Common myeloid progenitor, CD34-positive (primary cell): ENCODE data around the gene CEP55.

Experiments used
- CTCF ChIA-PET: fragments of 350-600 bp; sonication (Branson Sonifier 250); formaldehyde crosslinking; loops from one replicate; lab custom pipeline; 2021; ENCODE audit warnings: antibody characterized with exemption; lab: Charles Lee
- POLR2A ChIA-PET: fragments of 350-600 bp; sonication (Branson Sonifier 250); formaldehyde crosslinking; loops from one replicate; lab custom pipeline; 2021; ENCODE audit warnings: antibody characterized with exemption; lab: Charles Lee
- DNase-seq, 3 donors: peaks; one replicate each; pipeline versions ENCODE4 v3.0.0 to v3.0.0-alpha.2; 2013
- H3K27ac ChIP-seq, 2 experiments: 1 replicate in 1 of 2; 2 replicates in 1 of 2; pipeline ENCODE4 v1.7.0; 2013; ENCODE audit warnings: inconsistent platforms in 2 of 2, low read length in 2 of 2, mild to moderate bottlenecking in 2 of 2, low read depth in 1 of 2, moderate library complexity in 1 of 2; ENCODE audit not compliant: severe bottlenecking in 2 of 2, insufficient read depth in 1 of 2, poor library complexity in 1 of 2
- H3K27me3 ChIP-seq, 5 experiments: replicated peaks in 2 of 5; 1 replicate in 3 of 5; 2 replicates in 2 of 5; pipeline versions ENCODE4 v1.6.1 to v1.7.0; 2013; ENCODE audit warnings: low read length in 4 of 5, mild to moderate bottlenecking in 2 of 5, moderate library complexity in 2 of 5, inconsistent platforms in 1 of 5; ENCODE audit not compliant: insufficient read depth in 5 of 5, control insufficient read depth in 4 of 5
- H3K36me3 ChIP-seq, 4 experiments: 1 replicate in 2 of 4; 2 replicates in 2 of 4; pipeline versions ENCODE4 v1.6.1 to v1.7.0; 2013; ENCODE audit warnings: low read length in 3 of 4, control low read depth in 1 of 4, mild to moderate bottlenecking in 1 of 4; ENCODE audit not compliant: control insufficient read depth in 4 of 4, insufficient read depth in 4 of 4
- H3K4me1 ChIP-seq, 4 experiments: 1 replicate in 3 of 4; 2 replicates in 1 of 4; pipeline versions ENCODE4 v1.6.1 to v1.7.1; 2013; ENCODE audit warnings: low read length in 3 of 4, mild to moderate bottlenecking in 3 of 4, control low read depth in 1 of 4, inconsistent platforms in 1 of 4, moderate library complexity in 1 of 4; ENCODE audit not compliant: control insufficient read depth in 4 of 4, insufficient read depth in 4 of 4; ENCODE audit errors: control extremely low read depth in 1 of 4
- H3K4me3 ChIP-seq, 7 experiments: 1 replicate in 4 of 7; 2 replicates in 3 of 7; pipeline versions ENCODE4 v1.5.1 to v1.7.0; 2013; ENCODE audit warnings: mild to moderate bottlenecking in 7 of 7, low read length in 6 of 7, moderate library complexity in 6 of 7, inconsistent platforms in 2 of 7, low read depth in 2 of 7, control low read depth in 1 of 7; ENCODE audit not compliant: insufficient read depth in 4 of 7, control insufficient read depth in 1 of 7; ENCODE audit errors: extremely low read depth in 1 of 7
- H3K9me3 ChIP-seq, 5 experiments: 1 replicate in 4 of 5; 2 replicates in 1 of 5; pipeline versions ENCODE4 v1.6.1 to v1.7.1; 2013; ENCODE audit warnings: low read length in 4 of 5, mild to moderate bottlenecking in 2 of 5, inconsistent platforms in 1 of 5, low read depth in 1 of 5, moderate library complexity in 1 of 5; ENCODE audit not compliant: control insufficient read depth in 4 of 5, insufficient read depth in 2 of 5; ENCODE audit errors: control extremely low read depth in 1 of 5
- WGBS: methylation state at CpG from one replicate; pipeline ENCODE4 v1.1.5; 2013; ENCODE audit not compliant: insufficient coverage; 5-methylcytosine and 5-hydroxymethylcytosine counted together

The CEP55 gene

DNA sequence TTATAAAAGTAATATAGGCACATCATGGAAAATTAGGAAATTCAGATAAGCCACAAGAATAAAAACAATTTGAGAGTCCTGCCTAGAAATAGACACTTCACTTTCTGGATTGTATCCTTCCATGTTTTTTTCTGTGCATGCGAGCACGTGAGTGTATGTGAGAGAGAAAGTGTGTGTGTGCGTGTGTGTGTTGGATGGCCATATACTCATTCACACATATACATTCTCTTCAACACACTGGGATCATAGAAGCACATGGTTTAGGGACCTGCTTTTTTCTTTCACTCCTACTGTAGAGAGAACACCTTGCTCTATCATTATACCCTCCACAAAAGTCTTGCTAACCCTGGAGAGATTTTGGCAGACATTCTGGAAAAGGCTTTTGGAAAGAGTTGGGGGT lies 77.5 kb downstream of the CEP55 start:
- Histone ChIP-seq H3K4me3 (no peak overlapping the region), H3K9me3 (no peaks in the 10 kb centered on the region), H3K4me1 (peaks cover 2 to 33% (median 23%) of the 10 kb centered on the region in 4 experiments), H3K27me3 (peaks cover 0 to 11% (median 0%) of the 10 kb centered on the region in 5 experiments), H3K36me3 (no peaks in the 10 kb centered on the region), H3K27ac (no peak overlapping the region)
- ChIA-PET POLR2A (no interaction called here), CTCF (interaction anchor here (0.8 to 1.6 kb wide), 2 partner anchors 11 to 16 kb away, joined by 3 read pairs; no protein-coding TSS in a partner anchor)
- no CpG with 5 or more reads among the region's 3 CpGs for WGBS
- peak in 2 of 3 donors; percentile 34 to 51 for DNase-seq

DNA sequence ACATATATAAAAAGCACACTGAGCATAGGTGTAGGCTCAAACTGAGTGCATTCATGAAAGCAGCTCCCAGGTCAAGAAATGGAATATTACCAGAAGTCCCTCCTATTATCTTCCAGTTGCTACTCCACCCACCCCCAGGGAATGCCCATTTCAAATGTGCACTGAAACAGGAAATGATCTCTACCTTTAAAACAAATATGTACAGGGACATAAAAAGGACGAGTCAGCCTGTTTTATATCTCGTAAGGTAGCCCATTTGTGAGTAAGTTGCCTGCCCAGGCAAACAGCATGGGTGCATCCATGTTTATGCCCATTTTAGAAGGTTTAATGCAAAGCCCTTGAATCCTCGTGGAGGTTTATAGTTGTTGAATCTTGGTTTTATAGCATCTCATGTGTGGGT lies 80.5 kb downstream of the CEP55 start:
- no peak for DNase-seq
- 87% methylated on average over 3 of the region's 3 CpGs for WGBS

DNA sequence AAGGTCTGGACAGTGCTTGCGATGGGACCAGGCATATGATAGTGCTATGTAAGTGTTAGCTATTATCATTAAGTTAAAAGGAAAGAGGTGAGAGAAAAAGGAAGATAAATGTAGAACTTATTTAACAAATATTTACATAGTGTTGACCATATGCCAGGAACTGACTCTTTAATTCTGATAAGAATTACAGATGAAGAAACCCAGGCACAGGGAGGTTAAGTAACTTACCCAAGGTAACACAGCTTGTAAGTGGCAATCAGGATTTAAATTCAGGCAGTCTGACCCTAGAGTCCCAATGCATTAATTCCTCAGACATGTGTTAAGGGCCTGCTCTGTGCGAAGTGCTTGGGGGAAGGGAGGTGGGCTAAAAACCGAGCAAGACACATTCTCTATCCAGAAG lies 81.2 kb downstream of the CEP55 start:
- no peak for DNase-seq
- Histone ChIP-seq H3K9me3 (peaks cover 0 to 4% (median 2%) of the 10 kb centered on the region in 5 experiments), H3K4me3 (no peak overlapping the region), H3K36me3 (no peaks in the 10 kb centered on the region), H3K4me1 (peaks cover 2 to 24% (median 14%) of the 10 kb centered on the region in 4 experiments), H3K27ac (no peak overlapping the region), H3K27me3 (no peaks in the 10 kb centered on the region)
- CTCF ChIA-PET = interaction anchor here (0.6 to 0.8 kb wide), 2 partner anchors 9 to 16 kb away, joined by 3 read pairs; no protein-coding TSS in a partner anchor
- 95% methylated on average over 3 of the region's 3 CpGs for WGBS
- POLR2A ChIA-PET = no interaction called here

More for the DNA sequence above, 80.5 kb downstream of the CEP55 start:
- H3K4me1 ChIP-seq = peaks cover 2 to 31% (median 21%) of the 10 kb centered on the region in 4 experiments
- no peak overlapping the region for H3K27ac ChIP-seq
- H3K36me3 ChIP-seq = no peaks in the 10 kb centered on the region
- POLR2A ChIA-PET = no interaction called here
- no peak overlapping the region for H3K4me3 ChIP-seq
- CTCF ChIA-PET = interaction anchor here (0.8 to 2.3 kb wide), 2 partner anchors 8 to 22 kb away, joined by 3 to 10 read pairs; no protein-coding TSS in a partner anchor
- H3K9me3 ChIP-seq = peaks cover 0 to 4% (median 2%) of the 10 kb centered on the region in 5 experiments
- no peaks in the 10 kb centered on the region for H3K27me3 ChIP-seq
